Endothelial cell of umbilical vein (primary cell): ENCODE data around the gene AGMO.

Source experiments
- EZH2 ChIP-seq: IDR thresholded peaks from 2 replicates; pipeline ENCODE4 v1.6.1; 2012; ENCODE audit warnings: borderline replicate concordance, low read depth, mild to moderate bottlenecking, moderate library complexity, low read length, inconsistent platforms; ENCODE audit not compliant: severe bottlenecking
- JUN ChIP-seq: IDR thresholded peaks from 2 replicates; pipeline ENCODE4 v1.6.1; 2011; ENCODE audit warnings: borderline replicate concordance, low read depth; ENCODE audit not compliant: insufficient read length, insufficient read depth
- MYC ChIP-seq: IDR thresholded peaks from one replicate; pipeline ENCODE4 v1.6.1; 2011; ENCODE audit warnings: mild to moderate bottlenecking, low read depth, low read length
- POLR2A ChIP-seq: IDR thresholded peaks from 2 replicates; pipeline ENCODE4 v1.6.1; 2012; ENCODE audit warnings: low read depth, mild to moderate bottlenecking, control low read depth, low read length
- POLR2AphosphoS5 ChIP-seq: IDR thresholded peaks from 2 replicates; pipeline ENCODE4 v1.6.1; 2012; ENCODE audit warnings: low read depth, mild to moderate bottlenecking, control low read depth, low read length, moderate library complexity; ENCODE audit not compliant: insufficient read depth
- TF ChIP-seq, protein P1 (sequence below), 2 donors: IDR thresholded peaks; 1 replicate in 1 of 2; 2 replicates in 1 of 2; pipeline ENCODE4 v1.5.1; 2011; ENCODE audit warnings: low read length in 2 of 2, mild to moderate bottlenecking in 2 of 2, moderate library complexity in 2 of 2, control low read depth in 1 of 2, inconsistent platforms in 1 of 2, low read depth in 1 of 2; ENCODE audit not compliant: insufficient read depth in 1 of 2; ENCODE audit errors: extremely low read depth in 1 of 2
- TF ChIP-seq, protein P2 (sequence below): IDR thresholded peaks from 2 replicates; pipeline ENCODE4 v1.6.1; 2011; ENCODE audit not compliant: insufficient read depth, insufficient read length

DNA sequence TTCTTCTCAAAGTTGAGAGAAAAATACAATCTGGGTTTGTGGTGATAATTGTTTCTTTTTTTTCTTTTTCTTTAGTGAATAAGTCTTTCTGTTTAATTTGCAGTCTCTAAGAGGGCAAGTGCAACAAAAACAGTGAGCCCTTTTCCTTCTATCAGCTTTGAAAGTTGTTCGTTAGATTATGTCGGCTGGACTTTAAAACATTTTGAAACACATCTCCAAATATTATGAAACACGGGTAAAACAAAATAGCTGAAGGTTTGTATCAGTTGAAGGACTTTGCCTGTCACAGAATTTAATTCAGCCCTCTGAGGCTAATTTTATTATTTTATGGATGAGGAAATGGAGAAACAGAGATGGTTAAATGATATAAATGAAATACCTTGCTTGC lies 85.3 kb downstream of the AGMO start:
- TF ChIP-seq, protein P1, sequence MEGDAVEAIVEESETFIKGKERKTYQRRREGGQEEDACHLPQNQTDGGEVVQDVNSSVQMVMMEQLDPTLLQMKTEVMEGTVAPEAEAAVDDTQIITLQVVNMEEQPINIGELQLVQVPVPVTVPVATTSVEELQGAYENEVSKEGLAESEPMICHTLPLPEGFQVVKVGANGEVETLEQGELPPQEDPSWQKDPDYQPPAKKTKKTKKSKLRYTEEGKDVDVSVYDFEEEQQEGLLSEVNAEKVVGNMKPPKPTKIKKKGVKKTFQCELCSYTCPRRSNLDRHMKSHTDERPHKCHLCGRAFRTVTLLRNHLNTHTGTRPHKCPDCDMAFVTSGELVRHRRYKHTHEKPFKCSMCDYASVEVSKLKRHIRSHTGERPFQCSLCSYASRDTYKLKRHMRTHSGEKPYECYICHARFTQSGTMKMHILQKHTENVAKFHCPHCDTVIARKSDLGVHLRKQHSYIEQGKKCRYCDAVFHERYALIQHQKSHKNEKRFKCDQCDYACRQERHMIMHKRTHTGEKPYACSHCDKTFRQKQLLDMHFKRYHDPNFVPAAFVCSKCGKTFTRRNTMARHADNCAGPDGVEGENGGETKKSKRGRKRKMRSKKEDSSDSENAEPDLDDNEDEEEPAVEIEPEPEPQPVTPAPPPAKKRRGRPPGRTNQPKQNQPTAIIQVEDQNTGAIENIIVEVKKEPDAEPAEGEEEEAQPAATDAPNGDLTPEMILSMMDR (IDR thresholded peaks at IDR 0.05; ENCODE audit: extremely low read depth in 1 of 2, insufficient read depth in 1 of 2, low read depth in 1 of 2, low read length in 2 of 2): no peak
- TF ChIP-seq, protein P2, sequence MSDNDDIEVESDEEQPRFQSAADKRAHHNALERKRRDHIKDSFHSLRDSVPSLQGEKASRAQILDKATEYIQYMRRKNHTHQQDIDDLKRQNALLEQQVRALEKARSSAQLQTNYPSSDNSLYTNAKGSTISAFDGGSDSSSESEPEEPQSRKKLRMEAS: no peak
- no peak for TF ChIP-seq EZH2
- TF ChIP-seq POLR2A: no peak
- TF ChIP-seq MYC: no peak
- TF ChIP-seq POLR2AphosphoS5: no peak
- no peak for TF ChIP-seq JUN
